ENCODE data around the gene ERVK3-1. TPM values are rescaled to one million over a fixed set of nuclear protein-coding genes. Genes with fewer than 3 reads are reported as not detected.

Gene ERVK3-1
- total RNA-seq, 1 donor, result 34.5 TPM

DNA sequence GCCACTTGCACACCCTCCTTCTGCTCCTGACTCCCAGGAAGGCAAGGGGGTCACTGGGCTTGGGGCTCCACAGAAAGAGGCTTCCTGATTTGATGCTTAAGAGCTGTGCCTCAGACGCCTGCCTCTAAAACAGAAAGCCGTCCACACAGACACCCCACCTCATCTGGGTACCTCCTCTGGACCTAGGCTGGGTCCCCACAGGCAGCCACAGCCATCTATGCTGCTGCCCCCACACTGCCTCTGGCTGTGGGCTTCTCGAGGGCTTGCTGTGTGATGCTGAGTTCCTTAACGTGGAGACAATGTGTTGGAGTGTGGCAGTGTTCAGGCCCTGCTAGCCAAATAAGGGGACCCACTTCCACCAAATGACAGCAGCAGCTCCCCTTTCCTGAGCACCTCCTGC is 13.1 kb downstream of the ERVK3-1 start:
- TF ChIP-seq, protein P1, sequence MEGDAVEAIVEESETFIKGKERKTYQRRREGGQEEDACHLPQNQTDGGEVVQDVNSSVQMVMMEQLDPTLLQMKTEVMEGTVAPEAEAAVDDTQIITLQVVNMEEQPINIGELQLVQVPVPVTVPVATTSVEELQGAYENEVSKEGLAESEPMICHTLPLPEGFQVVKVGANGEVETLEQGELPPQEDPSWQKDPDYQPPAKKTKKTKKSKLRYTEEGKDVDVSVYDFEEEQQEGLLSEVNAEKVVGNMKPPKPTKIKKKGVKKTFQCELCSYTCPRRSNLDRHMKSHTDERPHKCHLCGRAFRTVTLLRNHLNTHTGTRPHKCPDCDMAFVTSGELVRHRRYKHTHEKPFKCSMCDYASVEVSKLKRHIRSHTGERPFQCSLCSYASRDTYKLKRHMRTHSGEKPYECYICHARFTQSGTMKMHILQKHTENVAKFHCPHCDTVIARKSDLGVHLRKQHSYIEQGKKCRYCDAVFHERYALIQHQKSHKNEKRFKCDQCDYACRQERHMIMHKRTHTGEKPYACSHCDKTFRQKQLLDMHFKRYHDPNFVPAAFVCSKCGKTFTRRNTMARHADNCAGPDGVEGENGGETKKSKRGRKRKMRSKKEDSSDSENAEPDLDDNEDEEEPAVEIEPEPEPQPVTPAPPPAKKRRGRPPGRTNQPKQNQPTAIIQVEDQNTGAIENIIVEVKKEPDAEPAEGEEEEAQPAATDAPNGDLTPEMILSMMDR (IDR thresholded peaks at IDR 0.05; ENCODE audit: insufficient read depth, low read depth, low read length), result no peak
- no peak for DNase-seq (ENCODE audit: low read depth)
- no peak overlapping the region for H3K4me3 ChIP-seq (ENCODE audit: low read depth, low read length)

DNA sequence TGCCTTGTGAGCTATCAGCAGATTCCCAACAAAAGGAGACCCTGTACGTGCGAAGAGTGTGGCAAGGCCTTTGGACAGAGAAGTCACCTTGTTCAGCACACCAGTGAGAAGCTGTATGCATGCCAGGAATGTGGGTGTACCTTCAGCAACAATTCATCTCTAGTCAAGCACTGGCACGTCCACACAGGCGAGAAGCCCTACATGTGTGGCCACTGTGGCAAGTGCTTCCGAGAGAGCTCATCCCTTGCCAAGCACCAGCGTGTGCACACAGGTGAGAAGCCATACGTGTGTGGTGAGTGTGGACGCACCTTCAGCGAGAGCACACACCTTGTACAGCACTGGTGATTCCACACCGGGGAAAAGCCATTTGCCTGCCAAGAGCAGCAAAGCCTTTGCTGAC is 14.1 kb downstream of the ERVK3-1 start:
- H3K4me3 ChIP-seq (ENCODE audit: low read depth, low read length), result no peak overlapping the region
- no peak for DNase-seq (ENCODE audit: low read depth)
- TF ChIP-seq, protein P1 (IDR thresholded peaks at IDR 0.05; ENCODE audit: insufficient read depth, low read depth, low read length), result no peak

DNA sequence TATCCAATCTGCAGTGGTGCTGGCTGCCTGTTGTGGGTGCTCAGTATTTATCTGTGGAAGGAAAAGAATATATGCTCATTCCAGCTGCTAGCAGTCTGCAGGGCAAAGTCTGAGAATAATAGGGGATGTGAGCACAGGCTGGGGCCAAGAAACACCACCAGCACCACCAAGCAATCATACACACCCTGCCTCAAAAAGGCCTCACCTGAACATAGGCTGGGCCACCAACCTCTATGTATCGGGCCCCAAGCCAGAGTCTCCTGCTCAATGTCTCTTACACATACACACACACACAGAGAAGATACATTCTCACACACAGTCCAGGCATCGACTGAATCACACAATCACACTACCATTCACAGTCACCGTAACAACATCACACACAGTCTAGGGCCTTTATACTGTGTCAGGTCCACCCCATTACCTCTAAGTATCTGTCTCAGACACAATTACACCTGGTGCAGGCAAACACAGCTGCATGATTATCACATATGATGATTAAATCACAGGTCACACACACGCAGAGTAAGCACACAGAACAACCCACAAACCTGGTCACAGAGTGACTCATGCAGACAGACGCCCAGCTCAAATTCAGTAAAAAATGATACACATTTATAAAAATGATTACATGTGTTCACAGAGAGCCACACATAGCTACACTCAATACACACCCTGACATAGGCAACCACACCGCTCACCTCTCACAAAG is 20.3 kb downstream of the ERVK3-1 start:
- TF ChIP-seq, protein P1 (IDR thresholded peaks at IDR 0.05; ENCODE audit: insufficient read depth, low read depth, low read length), result no peak
- H3K4me3 ChIP-seq (ENCODE audit: low read depth, low read length), result peak overlapping the region; percentile 87
- DNase-seq (ENCODE audit: low read depth), result no peak

DNA sequence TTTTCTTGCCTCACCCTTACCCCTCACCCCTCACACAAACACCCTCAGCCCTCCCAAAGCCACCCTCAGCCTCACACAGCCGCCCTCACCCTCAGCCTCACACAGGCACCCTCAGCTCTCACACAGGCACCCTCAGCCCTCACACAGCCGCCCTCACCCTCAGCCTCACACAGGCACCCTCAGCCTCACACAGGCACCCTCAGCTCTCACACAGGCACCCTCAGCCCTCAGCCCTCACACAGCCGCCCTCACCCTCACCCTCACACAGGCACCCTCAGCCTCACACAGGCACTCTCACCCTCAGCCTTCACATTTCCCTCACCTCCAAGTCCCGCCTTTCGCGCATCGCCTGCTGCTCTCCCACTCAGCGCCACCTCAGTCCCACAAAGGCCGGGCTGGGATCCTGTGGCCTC is 21.3 kb downstream of the ERVK3-1 start:
- TF ChIP-seq, protein P1 (IDR thresholded peaks at IDR 0.05; ENCODE audit: insufficient read depth, low read depth, low read length), result no peak
- DNase-seq (ENCODE audit: low read depth), result no peak
- peak overlapping the region; percentile 87 for H3K4me3 ChIP-seq (ENCODE audit: low read depth, low read length)

DNA sequence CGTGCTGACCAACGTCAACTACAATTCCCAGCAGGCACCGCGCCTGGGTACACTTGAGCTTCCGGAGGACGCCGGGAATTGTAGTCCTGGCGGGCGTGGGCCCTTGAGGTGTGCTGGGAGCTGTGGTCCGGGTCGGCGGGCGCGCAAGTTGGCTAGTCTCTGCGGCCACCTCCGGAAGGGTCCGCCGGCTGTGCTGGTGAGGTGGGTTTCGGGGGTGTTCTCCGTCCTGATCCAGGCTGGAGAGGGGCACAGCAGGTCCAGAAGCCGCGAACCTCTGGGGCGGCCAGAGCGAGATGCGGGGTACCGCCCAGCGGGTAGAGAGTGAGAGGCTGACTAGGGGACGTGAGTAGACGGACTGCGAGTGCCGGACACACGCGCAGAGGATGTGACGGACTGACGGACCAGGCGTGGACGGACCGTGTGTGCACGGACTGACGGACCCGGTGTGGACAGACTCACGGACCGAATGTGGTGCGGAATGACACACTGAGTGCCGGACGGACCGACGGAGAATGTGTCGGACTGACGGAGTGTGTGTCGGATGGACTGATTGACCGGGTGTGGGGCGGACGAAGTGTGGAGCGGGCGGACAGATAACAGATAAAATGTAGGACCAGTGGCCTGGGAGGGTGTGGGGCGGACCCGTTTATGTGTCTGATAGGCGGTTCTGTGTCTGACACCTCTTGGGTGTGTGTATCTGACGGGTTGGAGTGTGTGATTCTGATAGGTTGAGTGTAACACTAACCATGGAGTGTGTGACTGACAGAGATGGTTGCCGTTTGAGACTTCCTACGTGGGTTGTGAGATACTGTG is 21.9 kb downstream of the ERVK3-1 start, which contains the start of gene ZSCAN22:
Gene ZSCAN22 (plus strand): TSS at position 81 of the 813 bp plus-strand sequence. CDS start 7,809 bp downstream, outside the sequence.
- DNase-seq (ENCODE audit: low read depth), result peak; percentile 96
- H3K4me3 ChIP-seq (ENCODE audit: low read depth, low read length), result peak within 1 kb of the TSS; percentile 87
- TF ChIP-seq, protein P1 (IDR thresholded peaks at IDR 0.05; ENCODE audit: insufficient read depth, low read depth, low read length), result no peak

DNA sequence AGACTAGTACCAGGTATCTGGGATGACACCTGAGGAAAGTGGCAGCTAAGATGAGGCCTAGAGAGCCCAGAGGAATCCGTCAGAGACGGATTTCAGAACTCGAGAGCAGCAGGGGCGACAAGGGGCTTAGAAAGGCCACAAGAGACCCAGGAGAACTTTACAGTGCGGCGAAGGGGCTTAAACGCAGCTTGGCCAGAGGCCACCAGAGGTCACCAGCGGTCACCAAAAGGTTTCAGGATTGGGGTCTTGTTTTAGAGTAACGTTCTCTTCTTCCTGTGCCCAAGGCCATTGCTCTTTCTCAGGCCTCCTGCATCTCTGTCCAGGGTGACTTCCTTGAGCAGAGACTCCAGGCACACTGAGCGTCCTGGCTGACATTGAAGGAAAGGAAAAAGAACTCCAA is 23.8 kb downstream of the ERVK3-1 start:
- no peak overlapping the region for H3K4me3 ChIP-seq (ENCODE audit: low read depth, low read length)
- TF ChIP-seq, protein P1 (IDR thresholded peaks at IDR 0.05; ENCODE audit: insufficient read depth, low read depth, low read length), result peak; percentile 17
- DNase-seq (ENCODE audit: low read depth), result no peak
